ENCODE results near the gene TRIM13. TPM values are rescaled to one million over a fixed set of nuclear protein-coding genes. Genes with fewer than 3 reads are reported as not detected.
"Not testable (repeated sequence)": the region's sequence is repeated elsewhere in the genome, so short reads cannot be mapped to it uniquely, and the experiment has no call there.

Gene TRIM13, protein sequence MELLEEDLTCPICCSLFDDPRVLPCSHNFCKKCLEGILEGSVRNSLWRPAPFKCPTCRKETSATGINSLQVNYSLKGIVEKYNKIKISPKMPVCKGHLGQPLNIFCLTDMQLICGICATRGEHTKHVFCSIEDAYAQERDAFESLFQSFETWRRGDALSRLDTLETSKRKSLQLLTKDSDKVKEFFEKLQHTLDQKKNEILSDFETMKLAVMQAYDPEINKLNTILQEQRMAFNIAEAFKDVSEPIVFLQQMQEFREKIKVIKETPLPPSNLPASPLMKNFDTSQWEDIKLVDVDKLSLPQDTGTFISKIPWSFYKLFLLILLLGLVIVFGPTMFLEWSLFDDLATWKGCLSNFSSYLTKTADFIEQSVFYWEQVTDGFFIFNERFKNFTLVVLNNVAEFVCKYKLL
- 10 to 100 TPM; 24.4 to 52.4 TPM for total RNA-seq

DNA sequence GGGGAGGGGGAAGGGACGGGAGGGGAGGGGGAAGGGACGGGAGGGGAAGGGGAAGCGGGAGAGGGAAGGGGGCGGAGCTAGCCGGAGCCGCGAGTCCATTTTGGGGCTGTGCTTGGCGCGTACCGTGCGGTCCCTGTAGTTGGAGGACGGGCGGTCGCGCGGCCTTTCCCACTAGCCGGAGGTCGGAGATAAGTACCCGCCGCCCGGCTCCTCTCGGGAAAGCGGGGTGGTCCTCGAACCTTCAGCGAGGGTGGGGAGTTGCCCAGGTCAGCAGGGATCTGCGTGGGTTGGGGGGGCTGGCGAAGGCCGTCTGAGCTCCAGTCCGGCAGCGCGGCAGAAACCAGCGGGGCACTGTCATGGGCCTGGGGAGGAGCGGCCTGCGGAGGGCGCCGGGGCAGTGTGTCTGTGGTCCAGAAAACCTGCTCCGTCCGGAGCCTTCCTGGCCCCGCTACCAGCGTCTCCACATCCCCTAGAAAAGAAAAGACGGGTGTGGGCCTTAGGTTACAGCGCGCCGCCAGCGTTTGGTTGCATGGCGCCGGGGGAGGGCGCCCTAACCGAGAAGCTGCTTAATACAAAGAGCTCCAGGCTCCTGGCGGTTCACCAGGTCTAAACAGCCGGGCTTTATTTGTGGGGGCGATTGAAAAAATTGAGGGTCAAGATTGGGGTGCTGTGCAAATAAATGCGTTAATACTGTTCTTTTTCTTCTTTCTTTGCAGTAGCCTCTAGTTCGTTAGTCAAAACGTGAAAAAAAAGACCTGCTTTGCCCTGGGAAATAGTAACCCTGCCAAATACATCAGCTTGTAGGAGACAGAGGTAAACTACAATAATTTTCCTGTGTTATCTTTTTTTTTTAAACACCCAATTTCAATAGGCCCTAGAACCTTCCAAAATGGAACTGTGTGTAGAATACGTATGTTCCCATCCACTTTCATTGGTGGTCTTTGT, at the start of gene TRIM13:
Gene TRIM13, plus strand, starts transcription at position 92 of the 945 bp plus-strand sequence. CDS start 14,899 bp downstream, outside the sequence.
- no peaks in the 10 kb centered on the region for H3K36me3 ChIP-seq
- TF ChIP-seq, protein P1, sequence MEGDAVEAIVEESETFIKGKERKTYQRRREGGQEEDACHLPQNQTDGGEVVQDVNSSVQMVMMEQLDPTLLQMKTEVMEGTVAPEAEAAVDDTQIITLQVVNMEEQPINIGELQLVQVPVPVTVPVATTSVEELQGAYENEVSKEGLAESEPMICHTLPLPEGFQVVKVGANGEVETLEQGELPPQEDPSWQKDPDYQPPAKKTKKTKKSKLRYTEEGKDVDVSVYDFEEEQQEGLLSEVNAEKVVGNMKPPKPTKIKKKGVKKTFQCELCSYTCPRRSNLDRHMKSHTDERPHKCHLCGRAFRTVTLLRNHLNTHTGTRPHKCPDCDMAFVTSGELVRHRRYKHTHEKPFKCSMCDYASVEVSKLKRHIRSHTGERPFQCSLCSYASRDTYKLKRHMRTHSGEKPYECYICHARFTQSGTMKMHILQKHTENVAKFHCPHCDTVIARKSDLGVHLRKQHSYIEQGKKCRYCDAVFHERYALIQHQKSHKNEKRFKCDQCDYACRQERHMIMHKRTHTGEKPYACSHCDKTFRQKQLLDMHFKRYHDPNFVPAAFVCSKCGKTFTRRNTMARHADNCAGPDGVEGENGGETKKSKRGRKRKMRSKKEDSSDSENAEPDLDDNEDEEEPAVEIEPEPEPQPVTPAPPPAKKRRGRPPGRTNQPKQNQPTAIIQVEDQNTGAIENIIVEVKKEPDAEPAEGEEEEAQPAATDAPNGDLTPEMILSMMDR (IDR thresholded peaks at IDR 0.05): peak; percentile 60 to 83 (median 74)
- TF ChIP-seq POLR2A (IDR thresholded peaks at IDR 0.05): peak; percentile 83
- TF ChIP-seq POLR2AphosphoS5 (IDR thresholded peaks at IDR 0.05): peak; percentile 53
- H3K27me3 ChIP-seq (replicated peaks; ENCODE audit: insufficient read depth): no peaks in the 10 kb centered on the region
- H3K9me3 ChIP-seq: no peaks in the 10 kb centered on the region
- H3K27ac ChIP-seq: peak within 1 kb of the TSS; percentile 97 to 99
- peak within 1 kb of the TSS; percentile 83 to 93 for H3K4me3 ChIP-seq
- peak; percentile 90 for DNase-seq (ENCODE audit: low spot score)
- intact Hi-C loops (cut with DNase I): loop anchor here (2.0 to 5.0 kb wide), 3 partner anchors 84 to 530 kb away; no protein-coding TSS in a partner anchor
- WGBS: under 1% methylated on average over 49 of the region's 56 CpGs
- peaks cover 5% of the 10 kb centered on the region for H3K4me1 ChIP-seq (replicated peaks)

GRCh38 chr13:49948777-49949270, 48.0 kb upstream of the TRIM13 start:
- H3K27me3 ChIP-seq (replicated peaks; ENCODE audit: insufficient read depth); DNase-seq (ENCODE audit: low spot score); intact Hi-C loops (cut with DNase I); H3K27ac ChIP-seq; H3K9me3 ChIP-seq; H3K36me3 ChIP-seq; H3K4me3 ChIP-seq; H3K4me1 ChIP-seq (replicated peaks): not testable (repeated sequence)
- 95% methylated on average over 6 of the region's 6 CpGs for WGBS

- H3K4me1 ChIP-seq (replicated peaks): no peaks in the 10 kb centered on the region
- TF ChIP-seq POLR2A (IDR thresholded peaks at IDR 0.05) (no peak), POLR2AphosphoS5 (IDR thresholded peaks at IDR 0.05) (no peak)
- TF ChIP-seq, protein P1 (IDR thresholded peaks at IDR 0.05): no peak
- no peaks in the 10 kb centered on the region for H3K36me3 ChIP-seq
- H3K27ac ChIP-seq: no peak overlapping the region
- no peak for DNase-seq (ENCODE audit: low spot score)
- no peaks in the 10 kb centered on the region for H3K27me3 ChIP-seq (replicated peaks; ENCODE audit: insufficient read depth)
- H3K4me3 ChIP-seq: no peak overlapping the region
- 86% methylated on average over 7 of the region's 7 CpGs for WGBS
- intact Hi-C loops (cut with DNase I): no loop called here
- H3K9me3 ChIP-seq: no peaks in the 10 kb centered on the region
Measured at GRCh38 chr13:49951754-49952535, 44.9 kb upstream of the TRIM13 start.

- H3K4me1 ChIP-seq (replicated peaks): no peaks in the 10 kb centered on the region
- WGBS: 91% methylated on average over 1 of the region's 1 CpG
- H3K4me3 ChIP-seq: no peak overlapping the region
- H3K27ac ChIP-seq: no peak overlapping the region
- TF ChIP-seq, protein P1 (IDR thresholded peaks at IDR 0.05): no peak
- TF ChIP-seq POLR2AphosphoS5 (IDR thresholded peaks at IDR 0.05) (no peak), POLR2A (IDR thresholded peaks at IDR 0.05) (no peak)
- intact Hi-C loops (cut with DNase I): no loop called here
- H3K27me3 ChIP-seq (replicated peaks; ENCODE audit: insufficient read depth): no peaks in the 10 kb centered on the region
- no peak for DNase-seq (ENCODE audit: low spot score)
- no peaks in the 10 kb centered on the region for H3K9me3 ChIP-seq
- H3K36me3 ChIP-seq: no peaks in the 10 kb centered on the region
Measured at GRCh38 chr13:49953560-49953959, 43.3 kb upstream of the TRIM13 start.
